Gastrocnemius medialis (tissue), 4 donors: ENCODE data around the gene KCP.
"Not testable (repeated sequence)": the region's sequence is repeated elsewhere in the genome, so short reads cannot be mapped to it uniquely, and the experiment has no call there.

Source experiments
- CTCF ChIP-seq, 5 experiments: fragments of 450-650 bp in 3 of 5; fragments of 200-600 bp in 2 of 5; sonication (generic) in 2 of 5; IDR thresholded peaks in 4 of 5; conservative IDR thresholded peaks in 1 of 5; 1 replicate in 4 of 5; 2 replicates in 1 of 5; pipeline ENCODE4 v1.5.1; 2016 to 2019; ENCODE audit warnings: antibody characterized with exemption in 5 of 5, mild to moderate bottlenecking in 3 of 5, moderate library complexity in 3 of 5
- POLR2A ChIP-seq, 2 donors: fragments of 450-650 bp; IDR thresholded peaks; one replicate each; pipeline ENCODE4 v1.6.1; 2017; ENCODE audit warnings: antibody characterized with exemption in 2 of 2, mild to moderate bottlenecking in 2 of 2, moderate library complexity in 2 of 2

DNA sequence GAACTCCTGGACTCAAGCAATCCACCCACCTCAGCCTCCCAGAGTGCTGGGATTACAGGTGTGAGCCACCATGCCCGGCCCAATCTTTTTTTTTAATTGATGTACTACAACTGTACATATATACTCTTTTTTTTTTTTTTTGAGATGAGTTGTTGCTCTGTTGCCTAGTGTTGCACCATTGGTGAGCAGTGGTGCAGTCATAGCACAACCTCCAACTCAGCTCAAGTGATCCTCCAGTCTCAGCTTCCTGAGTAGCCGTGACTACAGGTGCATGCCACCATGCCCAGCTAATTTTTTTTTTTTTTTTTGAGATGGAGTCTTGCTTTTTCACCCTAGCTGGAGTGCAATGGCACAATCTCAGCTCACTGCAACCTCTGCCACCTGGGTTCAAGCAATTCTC, 32.7 kb upstream of the KCP start:
- not testable (repeated sequence) for TF ChIP-seq CTCF (IDR thresholded peaks at IDR 0.05 in 4 of 5, conservative IDR thresholded peaks at IDR 0.05 in 1 of 5); POLR2A (IDR thresholded peaks at IDR 0.05)
